ENCODE measurements around the gene RNPEPL1. TPM values are rescaled to one million over a fixed set of nuclear protein-coding genes. Genes with fewer than 3 reads are reported as not detected.

The RNPEPL1 gene
- total and polyA plus RNA-seq, 7 donors = 23.1 to 136 (median 64.3) TPM

GRCh38 chr2:240623531-240624010 is 55.3 kb downstream of the RNPEPL1 start:
- WGBS, 2 donors = 83 to 86% methylated on average over 10 of the region's 10 CpGs
- H3K9me3 ChIP-seq = no peaks in the 10 kb centered on the region
- intact Hi-C loops (cut with DNase I) = no loop called here
- H3K4me3 ChIP-seq = no peak overlapping the region
- peaks cover 0 to 7% (median 0%) of the 10 kb centered on the region in 3 donors for H3K27me3 ChIP-seq
- H3K27ac ChIP-seq = no peak overlapping the region
- no peak for DNase-seq
- H3K36me3 ChIP-seq = no peaks in the 10 kb centered on the region
- H3K4me1 ChIP-seq = no peaks in the 10 kb centered on the region
- no peak for TF ChIP-seq POLR2A (IDR thresholded peaks at IDR 0.05)

GRCh38 chr2:240624011-240624949 is 56.0 kb downstream of the RNPEPL1 start:
- peaks cover 0 to 7% (median 0%) of the 10 kb centered on the region in 3 donors for H3K27me3 ChIP-seq
- H3K4me1 ChIP-seq = no peaks in the 10 kb centered on the region
- no peak overlapping the region for H3K27ac ChIP-seq
- TF ChIP-seq EP300 (IDR thresholded peaks at IDR 0.05) (no peak), CTCF (IDR thresholded peaks at IDR 0.05) (no peak), POLR2A (IDR thresholded peaks at IDR 0.05) (no peak), POLR2AphosphoS5 (IDR thresholded peaks at IDR 0.05) (no peak)
- intact Hi-C loops (cut with DNase I) = no loop called here
- WGBS, 2 donors = 55 to 66% methylated on average over 24 of the region's 24 CpGs
- DNase-seq = peak; percentile 61
- no peaks in the 10 kb centered on the region for H3K36me3 ChIP-seq
- no peaks in the 10 kb centered on the region for H3K9me3 ChIP-seq
- no peak overlapping the region for H3K4me3 ChIP-seq

DNA sequence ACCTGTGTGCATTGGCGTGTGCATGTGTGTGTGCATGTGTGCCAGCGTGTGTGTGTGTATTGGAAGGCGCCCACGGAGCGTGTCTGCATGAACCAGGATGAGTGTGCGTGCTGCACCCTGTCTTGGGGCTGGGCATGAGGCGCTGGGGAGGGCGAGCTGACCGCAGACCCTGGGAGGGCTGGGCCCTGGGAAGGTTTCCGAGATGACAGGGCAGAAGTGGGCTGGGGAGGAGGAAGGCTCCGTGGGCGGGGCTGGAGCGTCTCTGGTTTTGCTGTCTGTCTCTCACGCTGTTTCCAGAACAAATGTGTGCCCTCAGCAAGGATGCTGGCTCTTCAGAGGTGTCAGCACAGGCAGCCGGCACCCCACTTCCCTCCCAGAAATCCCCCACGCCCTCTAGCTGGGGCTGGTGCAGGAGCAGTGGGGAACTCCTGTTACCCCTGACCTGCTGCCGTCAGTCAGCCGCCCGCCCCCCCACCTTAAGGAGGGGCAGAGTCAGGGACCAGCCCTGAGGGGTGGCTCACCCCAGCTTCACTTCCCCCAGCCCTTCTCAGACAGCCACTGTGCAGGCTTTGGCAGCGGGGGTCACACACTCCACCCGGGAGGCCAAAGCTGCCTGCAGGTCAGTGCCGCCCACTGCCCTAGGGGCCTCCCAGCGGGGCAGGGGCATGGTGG is 56.8 kb downstream of the RNPEPL1 start, which contains the start of gene GPR35:
Gene GPR35 (plus strand): TSS at position 531 of the 672 bp plus-strand sequence. CDS start 4,473 bp downstream, outside the sequence.
- Histone ChIP-seq H3K4me1 (no peaks in the 10 kb centered on the region), H3K27ac (no peak within 1 kb of the TSS), H3K27me3 (peaks cover 0 to 7% (median 0%) of the 10 kb centered on the region in 3 donors), H3K36me3 (no peaks in the 10 kb centered on the region), H3K9me3 (no peaks in the 10 kb centered on the region), H3K4me3 (no peak within 1 kb of the TSS)
- 34 to 37% methylated on average over 23 of the region's 23 CpGs for WGBS, 2 donors
- peak; percentile 66 for DNase-seq
- TF ChIP-seq EP300 (IDR thresholded peaks at IDR 0.05) (no peak), POLR2AphosphoS5 (IDR thresholded peaks at IDR 0.05) (no peak), POLR2A (IDR thresholded peaks at IDR 0.05) (no peak), CTCF (IDR thresholded peaks at IDR 0.05) (no peak)
- intact Hi-C loops (cut with DNase I) = no loop called here

- no peak for TF ChIP-seq POLR2A (IDR thresholded peaks at IDR 0.05)
- no peak for TF ChIP-seq POLR2AphosphoS5 (IDR thresholded peaks at IDR 0.05)
- no peak for TF ChIP-seq EP300 (IDR thresholded peaks at IDR 0.05)
- TF ChIP-seq CTCF (IDR thresholded peaks at IDR 0.05) = no peak
- H3K27me3 ChIP-seq = peaks cover 0 to 7% (median 0%) of the 10 kb centered on the region in 3 donors
- no peaks in the 10 kb centered on the region for H3K36me3 ChIP-seq
- intact Hi-C loops (cut with DNase I) = no loop called here
- 56 to 68% methylated on average over 21 of the region's 21 CpGs for WGBS, 2 donors
- H3K4me3 ChIP-seq = no peak overlapping the region
- DNase-seq = peak; percentile 66
- H3K9me3 ChIP-seq = no peaks in the 10 kb centered on the region
- no peaks in the 10 kb centered on the region for H3K4me1 ChIP-seq
- no peak overlapping the region for H3K27ac ChIP-seq
Measured at GRCh38 chr2:240626531-240627300, 58.4 kb downstream of the RNPEPL1 start.

Measured in sigmoid colon (tissue), 7 donors.